Measurements from ENCODE around the gene MTHFD1L. TPM values are rescaled to one million over a fixed set of nuclear protein-coding genes. Genes with fewer than 3 reads are reported as not detected.

Gene MTHFD1L
- total and polyA plus RNA-seq, 2 of the 4 experiments (the other 2 are of a cell fraction) = 43.5 to 53.2 TPM

- Histone ChIP-seq H3K9ac (ENCODE audit: low read depth, low read length) (no peak overlapping the region), H3K56ac (ENCODE audit: extremely low read depth, insufficient read depth, low read length) (no peak overlapping the region), H3K9me3 (ENCODE audit: control insufficient read depth, insufficient read depth, low read length) (no peaks in the 10 kb centered on the region), H2BK15ac (ENCODE audit: low read depth, low read length) (peak overlapping the region; percentile 26; the same call in 1 of the 3 replicates), H4K20me1 (ENCODE audit: insufficient read depth, low read length) (no peaks in the 10 kb centered on the region), H3K27me3 (ENCODE audit: control insufficient read depth, insufficient read depth, low read length) (no peaks in the 10 kb centered on the region), H3K4me1 (ENCODE audit: control insufficient read depth, insufficient read depth, low read length) (peaks cover 26% of the 10 kb centered on the region), H4K91ac (ENCODE audit: insufficient read depth, low read depth, low read length) (peak overlapping the region; percentile 62), H3K36me3 (ENCODE audit: control insufficient read depth, insufficient read depth, low read length) (peaks cover 44% of the 10 kb centered on the region), H2AK9ac (replicated peaks; ENCODE audit: low read depth, low read length, poor library complexity) (peak overlapping the region; percentile 50), H3K14ac (replicated peaks; ENCODE audit: low read depth, low read length) (0 out of 2 replicates have a peak overlapping the region, but pooled peaks have one; percentile 19), H4K5ac (ENCODE audit: low read depth, low read length) (peak overlapping the region; percentile 47), H3K9me1 (ENCODE audit: insufficient read depth, low read length) (peaks cover 14% of the 10 kb centered on the region), H2AK5ac (ENCODE audit: low read depth, low read length) (peak overlapping the region; percentile 67; the same call in 1 of the 2 replicates), H3K23ac (ENCODE audit: low read depth, low read length) (no peak overlapping the region), H2AFZ (replicated peaks; ENCODE audit: low read length, poor library complexity) (peak overlapping the region; percentile 26), H2BK5ac (ENCODE audit: low read depth, low read length, poor library complexity, severe bottlenecking) (peak overlapping the region; percentile 99), H3K27ac (ENCODE audit: insufficient read depth, low read length) (peak overlapping the region; percentile 54; the same call in 1 of the 2 replicates), H3K4ac (ENCODE audit: low read depth, low read length) (peak overlapping the region; percentile 71), H3K79me1 (ENCODE audit: low read depth in 1 of 2, low read length in 2 of 2) (peaks cover 6 to 52% of the 10 kb centered on the region in 2 experiments), H3K18ac (ENCODE audit: low read depth, low read length) (peak overlapping the region; percentile 69), H2BK20ac (ENCODE audit: low read depth, low read length) (peak overlapping the region; percentile 69), H2BK120ac (ENCODE audit: low read depth, low read length) (peak overlapping the region; percentile 91), H3K4me2 (ENCODE audit: low read depth, low read length) (no peak overlapping the region), H4K8ac (ENCODE audit: low read depth in 2 of 2, low read length in 2 of 2) (peak overlapping the region; percentile 32 to 51; a peak in 3 of 4 replicates), H3K4me3 (ENCODE audit: insufficient read depth, low read depth, low read length) (no peak overlapping the region)
- ATAC-seq (ENCODE audit: low read depth) (peak; percentile 22; the same call in 1 of the 2 replicates), DNase-seq (peak; percentile 35)
- WGBS, 2 experiments (ENCODE audit: extremely low coverage in 2 of 2, insufficient read length in 1 of 2) = no CpG with 5 or more reads among the region's 11 CpGs
- CTCF ChIA-PET = no interaction called here
- TF ChIP-seq FOS (IDR thresholded peaks at IDR 0.05; ENCODE audit: low read depth, low read length) (no peak), RCOR1 (IDR thresholded peaks at IDR 0.05; ENCODE audit: insufficient replicate concordance, low read length) (no peak), SMC3 (IDR thresholded peaks at IDR 0.05; ENCODE audit: low read depth, low read length) (no peak), RFX5 (IDR thresholded peaks at IDR 0.05; ENCODE audit: low read depth, low read length) (no peak)
- dilution Hi-C loops (cut with HindIII; ENCODE audit: low sequenced_read_pairs, unreplicated experiment) (no loop called here), in situ Hi-C loops (cut with MboI; ENCODE audit: low sequenced_read_pairs) (no loop called here), intact Hi-C loops (cut with micrococcal nuclease) (no loop called here)
- no TSS peak for BruUV-seq (replicated peaks)
- POLR2A ChIA-PET (ENCODE audit: unreplicated experiment) = no interaction called here
These were observed 59.5 kb downstream of the MTHFD1L start for GRCh38 chr6:150924808-150925589.
